ENCODE results near the gene FIP1L1.

FIP1L1 gene

DNA sequence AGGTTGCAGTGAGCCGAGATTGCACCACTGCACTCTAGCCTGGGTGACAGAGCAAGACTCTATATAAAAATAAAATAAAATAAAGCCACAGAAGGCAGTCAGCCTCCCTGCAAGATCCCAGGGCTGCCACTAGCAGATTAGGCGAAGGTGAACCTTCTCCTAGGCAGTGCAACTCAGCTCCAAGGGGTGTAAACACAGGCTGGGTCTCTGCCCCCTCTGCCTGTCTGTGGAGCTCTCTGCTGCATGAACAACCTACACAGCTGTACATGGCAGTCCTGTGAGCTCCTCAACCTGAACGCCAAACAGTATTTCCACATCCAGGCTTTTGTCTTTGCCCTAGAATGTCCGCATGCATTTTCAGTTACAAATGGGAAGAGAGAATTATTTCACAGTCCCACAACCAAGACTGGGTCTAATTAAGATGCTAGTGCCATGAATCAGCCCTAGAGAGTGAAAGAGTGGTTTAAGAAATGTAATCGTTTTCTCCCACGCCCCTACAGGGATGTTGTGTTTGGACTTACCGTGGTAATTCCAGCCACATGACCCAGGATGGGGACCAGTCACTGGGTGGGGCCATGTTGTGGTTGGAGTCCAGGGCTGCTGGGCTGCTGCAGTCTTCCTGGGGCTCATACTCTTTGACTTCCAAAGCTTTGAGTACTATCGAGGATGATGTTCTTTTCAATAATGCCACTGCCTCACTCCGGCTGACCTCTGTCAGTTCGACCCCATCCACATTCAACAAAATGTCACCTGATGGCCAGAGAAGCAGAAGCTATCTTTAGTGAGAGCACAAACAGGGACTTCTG, 99.0 kb downstream of the FIP1L1 start:
- peak; percentile 14 to 39 (median 17) for DNase-seq

- DNase-seq = no peak
Observed at GRCh38 chr4:53477038-53477565, 99.7 kb downstream of the FIP1L1 start.

GRCh38 chr4:53477636-53478035, 100.2 kb downstream of the FIP1L1 start:
- no peak for DNase-seq

DNA sequence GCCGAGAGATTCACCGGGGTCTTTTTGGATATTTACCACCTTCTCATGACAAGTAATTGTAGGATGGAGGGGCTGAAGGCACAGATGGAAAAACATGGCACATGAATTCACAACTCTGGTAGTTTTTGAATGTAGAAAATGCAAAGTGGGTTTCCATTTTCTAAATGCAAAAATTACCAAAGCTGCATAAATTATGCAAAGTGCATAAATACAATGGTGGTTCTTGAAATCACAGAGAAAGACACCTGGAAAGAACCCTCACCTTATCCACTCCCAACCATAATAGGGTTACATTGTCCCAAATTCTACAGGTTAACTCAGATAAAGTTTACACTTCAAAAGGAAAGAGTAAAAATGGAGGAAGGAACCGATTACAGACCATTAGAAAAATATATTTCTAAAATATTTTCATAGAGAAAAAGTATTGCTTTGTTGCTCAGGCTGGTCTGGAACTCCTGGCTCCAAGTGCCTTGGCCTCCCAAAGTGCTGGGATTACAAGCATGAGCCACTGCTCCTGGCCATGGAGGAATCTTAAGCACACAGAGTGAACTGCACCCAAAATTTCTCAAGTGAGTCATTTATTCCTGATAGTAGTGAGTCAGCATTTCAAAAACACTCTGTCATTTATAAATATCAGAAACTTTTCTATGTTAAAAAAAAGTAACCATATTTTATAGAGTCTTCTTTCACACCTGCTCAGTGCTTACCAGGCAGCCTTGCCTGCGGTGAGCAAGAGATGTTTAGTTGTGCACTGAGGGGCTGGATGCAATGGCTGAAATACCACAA, 101.4 kb downstream of the FIP1L1 start:
- peak in 1 of 3 donors; percentile 19 for DNase-seq

DNA sequence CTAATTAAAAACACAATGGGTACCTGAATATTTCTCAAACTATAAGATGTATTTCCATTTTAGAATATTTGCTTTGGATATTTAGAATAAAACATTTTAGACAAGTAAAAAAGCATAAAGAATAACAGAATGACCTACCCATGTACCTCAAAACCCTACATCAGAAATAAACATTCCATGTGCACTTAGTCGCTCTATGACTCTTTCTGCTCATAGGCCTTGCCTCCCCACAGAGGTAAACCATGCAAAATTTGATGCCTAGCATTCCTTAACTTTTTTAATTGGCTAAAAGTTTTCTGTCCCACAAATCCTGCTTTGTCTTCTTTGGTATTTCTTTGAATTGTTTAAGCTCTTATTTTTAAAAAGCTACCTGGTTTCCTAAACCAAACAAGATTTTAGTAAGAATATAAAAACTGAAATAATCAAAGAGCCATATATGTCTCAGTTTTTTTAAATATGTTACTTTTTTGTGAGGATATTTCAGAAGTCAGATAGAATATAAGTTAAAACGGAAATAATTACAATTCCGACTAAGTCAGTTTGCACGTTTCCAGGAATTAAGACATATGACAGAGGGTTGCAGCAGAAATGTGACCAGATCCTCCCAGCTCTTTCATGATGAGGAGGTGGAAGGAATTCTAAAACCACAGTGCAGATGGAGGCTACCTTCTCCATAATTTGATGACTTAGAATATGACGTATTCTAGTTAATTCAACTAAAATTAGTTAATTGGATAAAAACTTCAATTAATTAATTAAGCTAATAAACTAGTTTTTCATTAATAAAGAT, 102.5 kb downstream of the FIP1L1 start:
- DNase-seq = no peak

- no peak for DNase-seq
Observed at GRCh38 chr4:53480909-53481308, 103.5 kb downstream of the FIP1L1 start.

GRCh38 chr4:53481586-53481985, 104.1 kb downstream of the FIP1L1 start:
- DNase-seq = no peak

GRCh38 chr4:53483250-53483649, 105.8 kb downstream of the FIP1L1 start:
- no peak for DNase-seq

DNA sequence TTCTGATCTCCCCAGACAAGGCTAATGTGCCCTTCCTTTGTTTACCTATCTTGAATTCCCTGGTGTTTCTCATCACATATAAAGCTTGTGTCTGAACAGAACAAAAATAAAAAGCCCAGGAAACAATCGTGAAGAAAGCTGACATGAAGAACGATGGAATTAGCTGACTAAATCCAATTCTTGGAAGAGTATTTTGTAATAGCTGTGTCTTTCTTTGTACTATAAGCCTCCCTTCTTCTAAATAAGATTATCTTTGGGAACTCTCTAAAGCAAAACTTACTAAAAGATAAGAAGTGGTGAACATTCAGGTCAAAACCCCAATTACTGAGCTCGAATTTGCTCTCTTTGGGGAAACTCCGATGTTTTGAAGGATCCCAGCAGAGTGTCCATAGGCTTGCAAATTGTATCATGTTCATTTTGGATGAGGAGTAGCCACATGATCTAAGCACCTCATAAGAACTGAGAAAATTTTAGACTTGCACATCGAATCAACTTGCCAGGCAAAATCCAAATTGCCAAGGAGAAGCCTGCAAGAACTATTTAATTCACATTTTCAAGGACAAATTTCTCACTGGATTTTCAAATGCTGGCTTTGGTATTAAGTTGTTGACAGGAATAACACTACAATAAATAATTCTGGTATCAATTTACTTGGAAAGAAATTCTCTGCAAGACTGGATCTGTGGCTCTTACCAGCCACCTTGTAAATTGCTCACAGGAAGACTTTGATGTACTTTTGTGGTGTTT, 107.6 kb downstream of the FIP1L1 start:
- no peak for DNase-seq

GRCh38 chr4:53485658-53486040, 108.2 kb downstream of the FIP1L1 start:
- no peak for DNase-seq

DNA sequence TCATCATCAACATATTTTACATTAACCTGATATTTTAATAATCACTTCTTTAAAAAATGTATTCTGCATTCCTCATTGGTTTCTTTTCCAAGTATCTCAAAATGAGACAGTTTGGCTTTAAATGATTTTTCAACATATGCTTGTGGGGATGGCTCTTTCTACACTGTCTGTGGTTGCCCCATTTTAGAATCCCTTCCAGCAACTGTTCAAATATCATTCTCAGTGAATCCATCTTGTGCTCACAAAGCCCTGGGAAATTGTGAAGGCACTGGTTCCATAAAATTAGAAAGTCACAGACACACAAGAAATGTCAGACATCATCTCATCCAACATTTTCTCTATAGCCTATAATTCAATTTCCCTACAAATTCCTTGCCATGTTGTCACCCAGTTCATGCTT, 110.3 kb downstream of the FIP1L1 start:
- no peak for DNase-seq

DNA sequence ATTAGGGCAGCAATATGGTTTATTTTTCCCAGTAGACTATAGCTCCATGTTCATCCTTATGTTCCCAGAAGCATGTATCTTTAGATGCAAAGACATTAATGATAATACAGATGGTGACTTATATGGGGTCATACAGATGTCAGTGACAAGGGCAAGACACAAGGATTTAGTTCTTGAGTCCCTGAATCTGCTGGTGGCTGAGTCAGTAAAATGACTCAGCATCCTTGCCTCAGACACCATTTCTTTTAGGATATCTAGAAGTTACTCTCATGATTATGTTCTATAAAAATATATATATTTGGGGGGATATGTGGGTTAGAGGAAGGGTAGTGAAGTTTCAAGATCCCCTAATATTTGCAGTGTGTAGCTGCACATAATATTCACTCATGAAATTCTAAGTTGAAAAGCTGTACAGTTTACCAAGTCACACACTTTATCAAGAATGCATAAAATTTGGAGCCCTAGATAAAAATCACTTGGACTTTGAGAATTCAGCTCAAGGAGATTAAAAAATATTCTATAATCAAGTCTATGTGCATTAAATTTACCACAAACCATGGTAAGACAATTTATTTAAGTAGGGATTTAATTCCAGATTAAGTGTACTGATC, 111.9 kb downstream of the FIP1L1 start:
- DNase-seq = peak; percentile 17 to 47 (median 40)

- no peak for DNase-seq
Observed at GRCh38 chr4:53490161-53490956, 112.9 kb downstream of the FIP1L1 start.

GRCh38 chr4:53490965-53491622, 113.7 kb downstream of the FIP1L1 start:
- DNase-seq = peak; percentile 44 to 63 (median 58)

DNA sequence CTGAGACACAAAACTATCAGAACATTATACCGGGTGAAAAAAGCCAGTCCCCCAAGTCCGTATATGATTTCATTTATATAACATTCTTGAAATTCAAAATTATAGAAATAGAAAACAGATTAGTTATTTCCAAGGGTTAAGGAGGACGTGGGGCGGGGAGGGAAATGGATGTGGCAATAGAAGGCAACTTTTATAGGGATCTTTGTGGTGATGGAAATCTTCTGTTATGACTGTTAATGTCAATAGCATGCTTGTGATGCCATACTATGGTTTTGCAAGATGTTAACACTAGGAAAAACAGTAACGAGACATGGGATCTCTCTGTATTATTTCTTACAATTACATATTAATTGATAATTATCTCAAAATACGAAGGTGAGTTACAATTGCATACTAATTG, 117.4 kb downstream of the FIP1L1 start:
- DNase-seq = no peak

GRCh38 chr4:53497487-53498244, 120.2 kb downstream of the FIP1L1 start:
- DNase-seq = no peak

GRCh38 chr4:53498706-53499105, 121.3 kb downstream of the FIP1L1 start:
- no peak for DNase-seq

GRCh38 chr4:53499791-53500190, 122.3 kb downstream of the FIP1L1 start:
- DNase-seq = no peak

DNA sequence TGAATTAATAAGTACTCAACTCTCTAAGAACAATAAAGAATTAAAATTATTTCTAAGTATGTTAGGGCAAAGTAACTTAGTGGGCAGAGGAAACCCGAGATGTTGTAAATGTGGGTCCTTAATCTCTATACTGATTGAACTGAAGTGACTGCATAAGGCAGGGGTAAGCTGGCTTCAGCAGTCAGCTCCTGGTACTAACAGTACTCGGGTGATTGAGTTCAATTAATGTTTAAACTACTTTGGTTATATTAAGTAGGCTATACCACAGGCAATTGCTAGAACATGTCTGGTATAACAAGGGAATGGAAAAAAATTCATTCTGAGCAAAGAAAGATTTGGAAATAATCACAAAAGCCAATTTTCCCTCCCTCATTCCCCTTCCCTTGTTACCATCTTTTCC, 123.1 kb downstream of the FIP1L1 start:
- DNase-seq = no peak

DNA sequence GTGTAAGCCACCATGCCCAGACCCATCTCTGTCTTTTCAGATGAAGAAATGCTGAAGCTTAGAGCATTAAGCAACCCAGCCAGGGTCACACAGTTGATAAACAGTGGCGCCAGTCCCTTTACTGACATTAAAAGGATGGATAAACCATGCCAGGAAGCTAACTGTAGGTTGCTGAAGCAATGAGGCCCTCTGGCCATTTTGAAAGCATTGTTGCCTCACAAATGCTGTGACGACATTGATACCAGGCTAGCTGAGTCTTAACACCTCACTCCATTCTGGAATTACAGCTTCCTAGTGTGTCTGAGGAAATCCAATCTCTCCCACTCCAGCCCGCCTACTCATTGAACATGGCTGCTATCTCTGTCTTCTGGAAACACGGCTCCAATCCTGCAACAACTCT, 124.1 kb downstream of the FIP1L1 start:
- DNase-seq = no peak

All from suppressor macrophage treated with lipopolysaccharide for 1 hour (primary cell).